GM12878 (cell line): ENCODE results near the gene GPR62. TPM values are rescaled to one million over a fixed set of nuclear protein-coding genes. Genes with fewer than 3 reads are reported as not detected.

Source experiments
- ATAC-seq: fragments of 200-7000 bp; cut with Tn5 transposase; 3 replicates; pipeline ENCODE4 v1.9.1; 2020; ENCODE audit warnings: mild to moderate bottlenecking, moderate library complexity
- BruUV-seq: library from RNA; stranded (reverse); fragments of 400-500 nt; replicated peaks from 2 replicates; lab custom pipeline; 2021; lab: Mats Ljungman, UMichigan
- CTCF ChIA-PET: fragments of 300-600 bp; sonication (Branson Sonifier 250); formaldehyde crosslinking; extraction: SDS; loops from one replicate; lab custom pipeline; 2021; ENCODE audit warnings: inconsistent platforms; lab: Yijun Ruan, JAX
- POLR2A ChIA-PET: fragments of 350-600 bp; formaldehyde crosslinking; extraction: SDS; loops from one replicate; lab custom pipeline; 2021; ENCODE audit warnings: inconsistent platforms; lab: Charles Lee
- RAD21 ChIA-PET: fragments of 300-600 bp; sonication (Branson Sonifier 250); formaldehyde crosslinking; loops from one replicate; lab custom pipeline; 2023; ENCODE audit warnings: antibody characterized with exemption; ENCODE audit not compliant: unreplicated experiment; lab: Charles Lee
- SMC1A ChIA-PET: fragments of 300-600 bp; sonication (Branson Sonifier 250); formaldehyde crosslinking; loops from one replicate; lab custom pipeline; 2023; ENCODE audit not compliant: unreplicated experiment, uncharacterized antibody; lab: Charles Lee
- DNase-seq: peaks from one replicate; pipeline ENCODE4 v3.0.0-alpha.2; 2011; ENCODE audit warnings: low read depth, low spot score
- FAIRE-seq: peaks from 3 replicates; lab custom pipeline; 2011; peaks lifted over from hg19 to GRCh38; lab: Jason Lieb, UNC
- H2AFZ ChIP-seq: 2 replicates; pipeline ENCODE4 v1.6.0; 2011; ENCODE audit warnings: low read depth, low read length, control low read depth; ENCODE audit not compliant: control insufficient read depth
- H3K27ac ChIP-seq: 2 replicates; pipeline ENCODE4 v1.5.1; 2011; ENCODE audit warnings: control low read depth; ENCODE audit not compliant: control insufficient read depth, insufficient read depth
- H3K27me3 ChIP-seq, 2 experiments: replicated peaks in 1 of 2; 2 replicates each; pipeline versions ENCODE4 v1.6.0 to v1.6.1; 2011; ENCODE audit warnings: low read length in 1 of 2; ENCODE audit not compliant: control insufficient read depth in 2 of 2, insufficient read depth in 2 of 2
- H3K36me3 ChIP-seq, 2 experiments: 2 replicates each; pipeline ENCODE4 v1.5.1; 2011; ENCODE audit warnings: low read length in 1 of 2; ENCODE audit not compliant: control insufficient read depth in 2 of 2, insufficient read depth in 2 of 2
- H3K4me1 ChIP-seq: 2 replicates; pipeline ENCODE4 v1.6.1; 2011; ENCODE audit warnings: mild to moderate bottlenecking, low read length, moderate library complexity, mixed read lengths; ENCODE audit not compliant: control insufficient read depth, insufficient read depth
- H3K4me2 ChIP-seq: 2 replicates; pipeline ENCODE4 v1.6.0; 2011; ENCODE audit warnings: control low read depth; ENCODE audit not compliant: control insufficient read depth, insufficient read depth
- H3K4me3 ChIP-seq: fragments of 200-600 bp; sonication (generic); 2 replicates; pipeline ENCODE4 v1.5.1; 2016
- H3K79me2 ChIP-seq: 2 replicates; pipeline ENCODE4 v1.6.0; 2011; ENCODE audit warnings: low read length; ENCODE audit not compliant: control insufficient read depth, insufficient read depth
- H3K9ac ChIP-seq: 2 replicates; pipeline ENCODE4 v1.8.0; 2011; ENCODE audit warnings: low read length, control low read depth, mixed read lengths; ENCODE audit not compliant: control insufficient read depth, insufficient read depth
- H3K9me3 ChIP-seq: replicated peaks from 3 replicates; pipeline ENCODE4 v1.5.1; 2011; ENCODE audit warnings: mild to moderate bottlenecking, low read length; ENCODE audit not compliant: control insufficient read depth, insufficient read depth
- H4K20me1 ChIP-seq: 2 replicates; pipeline ENCODE4 v1.6.0; 2011; ENCODE audit not compliant: control insufficient read depth, insufficient read depth
- EED ChIP-seq: sonication (generic); IDR thresholded peaks from 2 replicates; pipeline ENCODE4 v1.6.1; 2016; ENCODE audit warnings: antibody characterized with exemption, low read depth
- EP300 ChIP-seq, 2 experiments: fragments of 150-350 bp in 1 of 2; IDR thresholded peaks; 2 replicates each; pipeline ENCODE4 v1.6.1; 2011 to 2012; ENCODE audit warnings: low read depth in 2 of 2, low read length in 2 of 2, borderline replicate concordance in 1 of 2, improper control_type of control experiment in 1 of 2, inconsistent platforms in 1 of 2; ENCODE audit not compliant: control insufficient read depth in 1 of 2
- FOXM1 ChIP-seq: IDR thresholded peaks from 2 replicates; pipeline ENCODE4 v1.6.1; 2012; ENCODE audit warnings: low read depth, mild to moderate bottlenecking, inconsistent platforms, low read length, moderate library complexity
- HDGF ChIP-seq: fragments of 450-650 bp; IDR thresholded peaks from 2 replicates; pipeline ENCODE4 v1.6.1; 2016; ENCODE audit warnings: antibody characterized with exemption
- KAT2A ChIP-seq: conservative IDR thresholded peaks from 2 replicates; pipeline ENCODE4 v1.6.1; 2011; ENCODE audit warnings: low read depth, low read length; ENCODE audit not compliant: control insufficient read depth
- LARP7 ChIP-seq: fragments of 450-650 bp; IDR thresholded peaks from 2 replicates; pipeline ENCODE4 v1.6.1; 2017; ENCODE audit warnings: mild to moderate bottlenecking
- NFXL1 ChIP-seq: fragments of 450-650 bp; IDR thresholded peaks from 2 replicates; pipeline ENCODE4 v1.6.1; 2017; ENCODE audit warnings: antibody characterized with exemption, mild to moderate bottlenecking, borderline replicate concordance
- PRDM15 ChIP-seq: fragments of 450-650 bp; formaldehyde crosslinking; IDR thresholded peaks from 2 replicates; pipeline ENCODE4 v1.4.0; 2020; ENCODE audit warnings: mild to moderate bottlenecking, moderate library complexity
- SRF ChIP-seq, 2 experiments: IDR thresholded peaks; 2 replicates each; pipeline ENCODE4 v1.6.1; 2011; ENCODE audit warnings: low read depth in 2 of 2, low read length in 2 of 2, mild to moderate bottlenecking in 1 of 2, moderate library complexity in 1 of 2
- TCF7 ChIP-seq: IDR thresholded peaks from 2 replicates; pipeline ENCODE4 v1.6.1; 2014; ENCODE audit warnings: antibody characterized with exemption, borderline replicate concordance
- USF2 ChIP-seq: IDR thresholded peaks from 2 replicates; pipeline ENCODE4 v1.6.1; 2011; ENCODE audit warnings: low read depth, low read length, improper control_type of control experiment, borderline replicate concordance
- YY1 ChIP-seq: IDR thresholded peaks from 2 replicates; pipeline ENCODE4 v1.6.1; 2011; ENCODE audit warnings: low read depth, mild to moderate bottlenecking, low read length
- ZNF24 ChIP-seq: fragments of 450-650 bp; IDR thresholded peaks from 2 replicates; pipeline ENCODE4 v1.6.1; 2017; ENCODE audit warnings: antibody characterized with exemption, mild to moderate bottlenecking
- ZSCAN29 ChIP-seq: fragments of 450-650 bp; IDR thresholded peaks from 2 replicates; pipeline ENCODE4 v1.6.1; 2017; ENCODE audit warnings: mild to moderate bottlenecking, moderate library complexity
- WGBS: methylation state at CpG from one replicate; pipeline ENCODE4 v1.1.6; 2016; ENCODE audit warnings: low lambda C conversion rate; ENCODE audit not compliant: insufficient replicate concordance, insufficient coverage; ENCODE audit errors: missing lambda C conversion rate; 5-methylcytosine and 5-hydroxymethylcytosine counted together
- in situ Hi-C: fragments of 300-500 bp; cut with MboI; formaldehyde crosslinking; loops from 9 replicates; pipeline ENCODE4 v1.14.3; 2018; ENCODE audit warnings: mixed read lengths
- intact Hi-C: fragments of 100-400 bp; cut with micrococcal nuclease; formaldehyde crosslinking; loops from one replicate; pipeline ENCODE4 v1.14.2; 2022; ENCODE audit not compliant: unreplicated experiment
- polyA plus RNA-seq, 11 experiments: library from polyadenylated mRNA; depleted of rRNA in 4 of 11; unstranded in 6 of 11; stranded (reverse) in 5 of 11; fragments of >200 nt; fragmentation: Nextera tagmentation in 4 of 11; fragmentation: Illumina TruSeq in 1 of 11; extraction: Ambion mirVana in 4 of 11; extraction: Trizol in 1 of 11; gene quantifications; 1 replicate in 1 of 11; 2 replicates in 10 of 11; pipeline versions ENCODE4 v1.2.1 to v1.2.3, GENCODE V29; 2011 to 2016; ENCODE audit warnings: inconsistent platforms in 2 of 11, missing spikeins in 2 of 11, low read depth in 1 of 11
- total RNA-seq, 4 experiments: library from RNA; depleted of rRNA in 3 of 4; stranded (reverse); fragments of >200 nt in 3 of 4; fragmentation: Illumina TruSeq in 1 of 4; extraction: Trizol in 1 of 4; gene quantifications; 2 replicates each; pipeline versions ENCODE4 v1.2.1 to v1.2.3, GENCODE V29; 2013 to 2021

GPR62 gene
- total and polyA plus RNA-seq, 10 of the 15 experiments (the other 5 are each of a cell fraction or from before 2014, with no cell fraction given), result not detected

DNA sequence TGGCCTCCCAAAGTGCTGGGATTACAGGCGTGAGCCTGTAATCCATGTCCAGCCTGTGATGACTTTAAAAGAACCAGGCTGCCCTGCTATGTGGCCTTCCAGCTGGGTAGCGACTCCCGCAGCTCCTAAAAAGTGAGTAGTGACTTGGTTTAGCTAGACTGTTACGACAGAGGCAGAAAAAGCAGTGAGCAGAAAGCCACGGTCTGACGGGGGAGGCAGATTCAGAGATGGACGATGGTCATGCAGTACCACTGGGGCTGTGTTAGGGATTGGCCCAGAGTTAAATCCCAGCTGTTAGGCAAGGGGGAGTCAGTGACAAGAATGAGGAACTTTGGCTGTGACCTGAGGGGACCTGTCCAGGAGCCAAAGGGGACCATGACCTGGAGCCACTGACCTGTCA lies 43.6 kb downstream of the GPR62 start:
- Histone ChIP-seq H3K27ac (no peak overlapping the region), H3K4me2 (no peak overlapping the region), H3K27me3 (no peaks in the 10 kb centered on the region; a peak in 1 of 4 replicates), H3K9ac (no peak overlapping the region), H3K4me3 (no peak overlapping the region), H3K9me3 (no peaks in the 10 kb centered on the region), H3K79me2 (peaks cover 19% of the 10 kb centered on the region), H3K4me1 (peaks cover 14% of the 10 kb centered on the region), H2AFZ (no peak overlapping the region), H4K20me1 (no peaks in the 10 kb centered on the region), H3K36me3 (peaks cover 7 to 10% of the 10 kb centered on the region in 2 experiments)
- in situ Hi-C loops, result no loop called here
- TF ChIP-seq SRF (IDR thresholded peaks at IDR 0.05; ENCODE audit: low read depth in 2 of 2, low read length in 2 of 2) (no peak), PRDM15 (CRISPR knock-in tag) (no peak), NFXL1 (no peak), ZSCAN29 (no peak), USF2 (no peak), LARP7 (no peak), EED (no peak), ZNF24 (no peak), EP300 (IDR thresholded peaks at IDR 0.05; ENCODE audit: borderline replicate concordance in 1 of 2, control insufficient read depth in 1 of 2, low read depth in 2 of 2, low read length in 2 of 2) (no peak), FOXM1 (no peak), TCF7 (no peak), KAT2A (no peak), HDGF (no peak), YY1 (no peak)
- WGBS, result 38% methylated on average over 7 of the region's 7 CpGs
- ChIA-PET POLR2A (interaction anchor here (1.4 kb wide), 1 partner anchor 57 kb away, joined by 3 read pairs; the partner anchor contains the start of gene DUSP7), CTCF (interaction anchor here (0.9 to 1.5 kb wide), 7 partner anchors 12 to 156 kb away, joined by 3 to 6 read pairs (median 3); partner anchors contain the start of gene RRP9), RAD21 (interaction anchor here (0.7 to 1.8 kb wide), 2 partner anchors 38 to 54 kb away, joined by 3 to 10 read pairs; no protein-coding TSS in a partner anchor), SMC1A (interaction anchor here (0.9 to 1.3 kb wide), 4 partner anchors 55 to 341 kb away, joined by 3 read pairs; partner anchors contain the start of gene RRP9)
- no TSS peak for BruUV-seq
- FAIRE-seq, result no peak
- DNase-seq, result no peak
- intact Hi-C loops, result no loop called here
- no peak for ATAC-seq
